Measurements from ENCODE around the gene RPE.
A peak's percentile ranks its signal among the peaks of the same experiment; 100 is the strongest.

Gene RPE

DNA sequence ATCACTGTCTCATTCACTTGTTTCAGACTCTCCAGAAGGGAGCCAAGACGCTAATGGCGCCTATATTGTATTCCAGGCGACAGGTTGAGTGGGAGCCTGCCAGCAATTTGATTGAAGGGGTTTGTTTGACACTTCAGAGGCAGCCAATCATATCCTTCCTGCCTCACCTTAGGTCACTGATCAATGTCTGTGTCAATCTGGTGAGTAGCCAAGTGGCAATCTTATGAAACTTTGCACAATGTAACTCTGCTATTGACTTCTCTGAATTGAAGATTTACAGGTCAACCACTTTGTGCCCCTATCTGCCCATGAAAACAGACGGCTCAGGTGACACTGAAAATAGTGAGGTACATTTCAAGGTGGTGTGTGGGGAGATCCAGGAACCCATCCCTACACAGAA is 32.7 kb upstream of the RPE start:
- DNase-seq (ENCODE audit: extremely low read depth, low read depth): no peak
- TF ChIP-seq, protein P1, sequence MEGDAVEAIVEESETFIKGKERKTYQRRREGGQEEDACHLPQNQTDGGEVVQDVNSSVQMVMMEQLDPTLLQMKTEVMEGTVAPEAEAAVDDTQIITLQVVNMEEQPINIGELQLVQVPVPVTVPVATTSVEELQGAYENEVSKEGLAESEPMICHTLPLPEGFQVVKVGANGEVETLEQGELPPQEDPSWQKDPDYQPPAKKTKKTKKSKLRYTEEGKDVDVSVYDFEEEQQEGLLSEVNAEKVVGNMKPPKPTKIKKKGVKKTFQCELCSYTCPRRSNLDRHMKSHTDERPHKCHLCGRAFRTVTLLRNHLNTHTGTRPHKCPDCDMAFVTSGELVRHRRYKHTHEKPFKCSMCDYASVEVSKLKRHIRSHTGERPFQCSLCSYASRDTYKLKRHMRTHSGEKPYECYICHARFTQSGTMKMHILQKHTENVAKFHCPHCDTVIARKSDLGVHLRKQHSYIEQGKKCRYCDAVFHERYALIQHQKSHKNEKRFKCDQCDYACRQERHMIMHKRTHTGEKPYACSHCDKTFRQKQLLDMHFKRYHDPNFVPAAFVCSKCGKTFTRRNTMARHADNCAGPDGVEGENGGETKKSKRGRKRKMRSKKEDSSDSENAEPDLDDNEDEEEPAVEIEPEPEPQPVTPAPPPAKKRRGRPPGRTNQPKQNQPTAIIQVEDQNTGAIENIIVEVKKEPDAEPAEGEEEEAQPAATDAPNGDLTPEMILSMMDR (IDR thresholded peaks at IDR 0.05; ENCODE audit: low read depth, low read length): no peak

DNA sequence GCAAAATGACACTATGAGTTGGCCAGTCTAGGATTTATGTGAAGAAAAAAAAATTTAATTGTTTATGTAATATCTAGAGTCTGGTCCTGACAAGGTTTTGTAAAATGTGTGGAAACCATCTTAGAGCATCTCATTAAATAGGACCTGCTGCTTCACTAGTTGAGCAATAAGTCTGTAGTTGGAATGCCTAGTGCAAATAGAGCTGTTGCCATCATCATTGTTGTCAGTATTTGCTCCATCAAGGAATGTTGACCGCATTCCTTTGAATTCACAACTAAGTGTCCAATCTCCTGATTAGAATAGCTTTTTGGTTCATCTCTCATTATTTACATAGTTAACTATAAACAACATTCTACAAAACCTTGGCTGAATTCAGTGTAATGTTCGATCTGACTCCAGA is 32.2 kb upstream of the RPE start:
- TF ChIP-seq, protein P1 (IDR thresholded peaks at IDR 0.05; ENCODE audit: low read depth, low read length): no peak
- DNase-seq (ENCODE audit: extremely low read depth, low read depth): no peak

DNA sequence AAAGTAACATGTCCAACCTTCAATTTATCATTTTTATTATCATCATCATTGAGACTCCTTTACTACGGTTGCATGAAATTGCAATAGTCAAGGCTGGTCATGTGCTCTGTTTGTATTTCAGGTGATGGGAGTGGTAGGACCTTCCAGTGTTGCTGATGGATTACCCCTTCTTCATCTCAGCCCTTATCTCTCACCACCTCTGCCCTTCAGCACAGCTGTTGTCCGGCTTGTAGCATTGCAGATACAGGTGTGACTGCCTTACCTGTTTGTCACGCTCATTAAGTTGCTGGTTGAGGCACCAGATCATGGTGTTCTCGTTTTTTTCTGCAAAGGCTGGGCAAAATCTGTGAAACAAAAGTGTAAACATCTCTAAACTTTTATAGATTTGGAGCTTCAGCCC is 31.7 kb upstream of the RPE start:
- TF ChIP-seq, protein P1 (IDR thresholded peaks at IDR 0.05; ENCODE audit: low read depth, low read length): no peak

DNA sequence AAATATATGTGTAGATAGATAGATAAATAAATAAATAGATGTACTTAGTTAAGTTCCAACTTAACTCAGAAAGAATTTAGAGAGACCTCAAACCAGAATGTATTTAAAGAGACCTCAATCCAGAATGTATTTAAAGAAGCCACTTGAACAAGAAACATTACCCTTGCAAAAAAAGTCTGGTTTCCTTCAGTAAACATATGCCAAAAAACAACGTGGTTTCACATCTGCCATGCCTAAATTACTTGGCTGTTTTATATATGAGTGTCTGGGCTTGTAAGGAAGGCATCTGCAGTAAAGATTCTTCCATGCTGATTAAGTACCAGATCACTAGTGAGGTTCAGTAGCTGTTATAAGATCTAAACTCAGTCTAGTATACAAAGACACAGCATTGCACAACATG is 29.1 kb upstream of the RPE start:
- TF ChIP-seq, protein P1 (IDR thresholded peaks at IDR 0.05; ENCODE audit: low read depth, low read length): no peak

More for the DNA sequence above, 31.7 kb upstream of the RPE start:
- no peak for DNase-seq (ENCODE audit: extremely low read depth, low read depth)

DNA sequence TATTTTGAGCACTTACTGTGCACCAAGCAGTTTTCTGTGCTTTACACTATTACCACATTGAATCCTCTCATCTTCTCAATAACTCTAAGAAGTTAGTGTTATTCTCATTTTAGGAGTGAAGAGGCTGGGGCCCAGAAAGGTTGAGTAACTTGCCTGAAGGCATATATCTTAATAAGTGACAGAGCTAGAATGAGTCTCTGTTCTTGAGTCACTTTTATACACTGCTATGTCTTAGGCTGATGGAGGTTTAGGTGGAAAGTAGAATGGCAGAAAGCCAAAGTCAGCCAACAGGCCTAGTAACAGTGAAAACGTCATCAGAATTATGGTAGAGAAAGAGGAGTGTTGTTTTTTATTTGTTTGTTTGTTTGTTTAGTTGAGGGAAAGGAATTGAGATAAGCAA is 27.9 kb upstream of the RPE start:
- DNase-seq (ENCODE audit: extremely low read depth, low read depth): no peak
- TF ChIP-seq, protein P1 (IDR thresholded peaks at IDR 0.05; ENCODE audit: low read depth, low read length): no peak

More for the DNA sequence above, 29.1 kb upstream of the RPE start:
- no peak for DNase-seq (ENCODE audit: extremely low read depth, low read depth)

DNA sequence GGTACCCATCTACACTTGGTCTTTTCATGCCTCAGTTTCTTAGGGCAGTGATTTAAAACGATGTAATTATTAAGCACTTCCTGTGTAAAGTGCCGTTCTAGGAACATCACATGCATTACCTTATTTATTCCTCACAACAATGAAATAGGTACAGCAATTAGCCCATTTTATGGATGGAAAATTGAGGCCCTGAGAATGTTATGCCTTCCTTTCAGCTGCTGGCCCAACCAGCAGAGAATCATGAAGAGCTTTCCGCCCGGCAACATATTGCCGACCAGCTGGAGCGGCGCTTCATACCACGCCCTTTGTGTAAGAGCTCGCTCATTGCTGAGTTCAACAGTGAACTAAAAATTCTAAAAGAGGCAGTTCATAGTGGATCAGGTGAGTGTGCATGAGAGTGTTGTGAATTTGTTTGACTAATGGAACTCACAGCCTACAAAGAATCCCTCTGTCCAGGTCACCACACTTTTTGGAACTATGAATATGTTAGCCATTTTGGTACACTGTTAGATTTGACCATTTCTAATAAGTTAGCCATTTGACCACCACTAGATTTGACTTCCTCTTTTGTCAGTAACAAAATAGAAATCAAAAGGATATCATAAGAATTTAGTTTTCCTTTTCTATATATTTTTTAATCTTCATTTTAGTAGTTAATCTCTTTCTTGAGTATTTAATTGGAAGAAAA is 25.6 kb upstream of the RPE start:
- TF ChIP-seq, protein P1 (IDR thresholded peaks at IDR 0.05; ENCODE audit: low read depth, low read length): no peak
- DNase-seq (ENCODE audit: extremely low read depth, low read depth): no peak

DNA sequence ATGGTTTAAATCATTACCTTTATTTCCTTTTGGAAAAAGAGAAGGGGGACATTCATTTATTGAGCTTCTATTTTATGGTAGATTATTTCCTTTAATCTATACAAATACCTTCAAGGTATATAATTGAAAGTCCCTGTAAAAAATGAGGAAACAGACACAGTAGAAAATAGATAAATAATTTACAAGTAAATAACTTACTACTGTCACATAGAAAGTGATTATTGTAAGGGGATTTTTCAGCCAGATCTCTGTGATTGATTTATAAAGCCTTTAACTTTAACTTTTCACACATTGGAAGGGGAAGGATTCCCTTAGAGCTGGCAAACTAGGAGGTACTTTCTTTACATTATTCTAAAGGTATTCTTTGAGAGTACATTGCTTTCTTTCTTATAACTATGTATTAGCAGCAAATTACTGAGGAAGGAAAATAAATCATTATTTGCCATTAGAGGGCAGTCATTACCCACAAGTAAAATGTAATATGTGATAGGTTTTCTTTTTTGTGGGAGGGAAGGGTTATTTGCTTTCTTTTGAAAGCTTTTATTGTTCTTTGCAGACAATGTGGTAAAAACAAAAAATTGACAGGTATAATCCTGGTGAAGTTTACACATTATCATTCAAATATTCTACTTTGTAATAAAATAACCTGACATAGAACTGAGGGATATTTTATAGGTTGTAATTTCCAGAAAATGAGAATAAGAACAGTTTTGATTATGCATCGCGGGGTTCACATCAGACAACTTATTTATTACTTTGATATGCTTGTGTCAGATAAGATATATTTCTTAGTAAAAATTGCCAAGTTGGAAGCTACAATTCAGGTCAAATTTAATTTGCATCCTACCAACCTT is 24.8 kb upstream of the RPE start:
- TF ChIP-seq, protein P1 (IDR thresholded peaks at IDR 0.05; ENCODE audit: low read depth, low read length): peak; percentile 39
- DNase-seq (ENCODE audit: extremely low read depth, low read depth): no peak

Measured in AG09319 (cell line).